Keratinocyte (primary cell): ENCODE measurements around the gene S1PR3. TPM values are rescaled to one million over a fixed set of nuclear protein-coding genes. Genes with fewer than 3 reads are reported as not detected.

Experiments used
- DNase-seq: peaks from one replicate; pipeline ENCODE4 v3.0.0-alpha.2; 2011; ENCODE audit warnings: low read depth, missing footprints, low spot score
- FAIRE-seq: peaks from 2 replicates; lab custom pipeline; 2011; peaks lifted over from hg19 to GRCh38; lab: Jason Lieb, UNC
- H2AFZ ChIP-seq: 2 replicates; pipeline ENCODE4 v1.6.0; 2012; ENCODE audit warnings: low read length, control low read depth, inconsistent platforms; ENCODE audit not compliant: control insufficient read depth
- H3K27ac ChIP-seq: 2 replicates; pipeline ENCODE4 v1.5.1; 2011; ENCODE audit warnings: low read length; ENCODE audit not compliant: control insufficient read depth, insufficient read depth
- H3K27me3 ChIP-seq: 3 replicates; pipeline ENCODE4 v1.6.0; 2011; ENCODE audit warnings: low read length; ENCODE audit not compliant: control insufficient read depth, insufficient read depth; ENCODE audit errors: extremely low read depth
- H3K36me3 ChIP-seq, 2 experiments: 2 replicates in 1 of 2; 3 replicates in 1 of 2; pipeline ENCODE4 v1.5.1; 2011; ENCODE audit warnings: low read length in 2 of 2, mild to moderate bottlenecking in 1 of 2; ENCODE audit not compliant: control insufficient read depth in 2 of 2, insufficient read depth in 2 of 2; ENCODE audit errors: extremely low read depth in 1 of 2
- H3K4me1 ChIP-seq: 3 replicates; pipeline ENCODE4 v1.5.1; 2011; ENCODE audit warnings: low read length; ENCODE audit not compliant: control insufficient read depth, insufficient read depth; ENCODE audit errors: extremely low read depth
- H3K4me2 ChIP-seq: 3 replicates; pipeline ENCODE4 v1.6.0; 2011; ENCODE audit warnings: low read depth, low read length; ENCODE audit not compliant: control insufficient read depth, insufficient read depth; ENCODE audit errors: extremely low read depth
- H3K4me3 ChIP-seq, 3 experiments: fragments of 200-600 bp in 1 of 3; sonication (generic) in 1 of 3; 2 replicates in 2 of 3; 3 replicates in 1 of 3; pipeline ENCODE4 v1.5.1; 2011 to 2016; ENCODE audit warnings: low read length in 3 of 3, mild to moderate bottlenecking in 3 of 3, control low read depth in 2 of 3, inconsistent platforms in 1 of 3, low read depth in 1 of 3, mixed read lengths in 1 of 3, mixed run types in 1 of 3, moderate library complexity in 1 of 3; ENCODE audit not compliant: control insufficient read depth in 2 of 3, insufficient read depth in 2 of 3; ENCODE audit errors: extremely low read depth in 1 of 3
- H3K79me2 ChIP-seq: 2 replicates; pipeline ENCODE4 v1.6.0; 2012; ENCODE audit warnings: low read length; ENCODE audit not compliant: control insufficient read depth, insufficient read depth
- H3K9ac ChIP-seq: 3 replicates; pipeline ENCODE4 v1.6.0; 2011; ENCODE audit warnings: low read length; ENCODE audit not compliant: control insufficient read depth, insufficient read depth; ENCODE audit errors: extremely low read depth
- H3K9me1 ChIP-seq: 3 replicates; pipeline ENCODE4 v1.6.0; 2011; ENCODE audit warnings: low read length; ENCODE audit not compliant: control insufficient read depth, insufficient read depth; ENCODE audit errors: extremely low read depth
- H3K9me3 ChIP-seq: 2 replicates; pipeline ENCODE4 v1.5.1; 2012; ENCODE audit warnings: low read depth, low read length; ENCODE audit not compliant: control insufficient read depth
- H4K20me1 ChIP-seq: 3 replicates; pipeline ENCODE4 v1.6.0; 2011; ENCODE audit warnings: low read length; ENCODE audit not compliant: control insufficient read depth, insufficient read depth; ENCODE audit errors: extremely low read depth
- CTCF ChIP-seq, 3 experiments: IDR thresholded peaks in 1 of 3; conservative IDR thresholded peaks in 1 of 3; optimal IDR thresholded peaks in 1 of 3; 2 replicates in 2 of 3; 3 replicates in 1 of 3; pipeline versions ENCODE3 to v1.5.1; 2011; ENCODE audit warnings: low read length in 3 of 3, mild to moderate bottlenecking in 3 of 3, moderate library complexity in 2 of 3, control low read depth in 1 of 3, inconsistent platforms in 1 of 3; ENCODE audit not compliant: insufficient read depth in 2 of 3; ENCODE audit errors: extremely low read depth in 1 of 3
- EZH2 ChIP-seq: IDR thresholded peaks from one replicate; pipeline ENCODE4 v1.6.1; 2012; ENCODE audit warnings: inconsistent platforms, mild to moderate bottlenecking, low read length, moderate library complexity
- dilution Hi-C: fragments of 300-500 bp; cut with MboI; formaldehyde crosslinking; loops from one replicate; pipeline ENCODE4 v1.7.0; 2020; ENCODE audit warnings: low sequenced_read_pairs; ENCODE audit not compliant: extremely low pct_ligation_motif_present
- polyA plus RNA-seq, 5 experiments: library from polyadenylated mRNA; depleted of rRNA in 3 of 5; stranded (reverse) in 3 of 5; stranded (forward) in 1 of 5; unstranded in 1 of 5; fragments of >200 nt; gene quantifications; 1 replicate in 1 of 5; 2 replicates in 3 of 5; 3 replicates in 1 of 5; pipeline versions ENCODE4 v1.2.1 to v1.2.3, GENCODE V29; 2011 to 2012; ENCODE audit warnings: missing spikeins in 2 of 5, low read depth in 1 of 5, low replicate concordance in 1 of 5

The S1PR3 gene
- polyA plus RNA-seq, 1 donor (not counting 4 experiments of a cell fraction or from before 2014, with no cell fraction given): 4.1 TPM

DNA sequence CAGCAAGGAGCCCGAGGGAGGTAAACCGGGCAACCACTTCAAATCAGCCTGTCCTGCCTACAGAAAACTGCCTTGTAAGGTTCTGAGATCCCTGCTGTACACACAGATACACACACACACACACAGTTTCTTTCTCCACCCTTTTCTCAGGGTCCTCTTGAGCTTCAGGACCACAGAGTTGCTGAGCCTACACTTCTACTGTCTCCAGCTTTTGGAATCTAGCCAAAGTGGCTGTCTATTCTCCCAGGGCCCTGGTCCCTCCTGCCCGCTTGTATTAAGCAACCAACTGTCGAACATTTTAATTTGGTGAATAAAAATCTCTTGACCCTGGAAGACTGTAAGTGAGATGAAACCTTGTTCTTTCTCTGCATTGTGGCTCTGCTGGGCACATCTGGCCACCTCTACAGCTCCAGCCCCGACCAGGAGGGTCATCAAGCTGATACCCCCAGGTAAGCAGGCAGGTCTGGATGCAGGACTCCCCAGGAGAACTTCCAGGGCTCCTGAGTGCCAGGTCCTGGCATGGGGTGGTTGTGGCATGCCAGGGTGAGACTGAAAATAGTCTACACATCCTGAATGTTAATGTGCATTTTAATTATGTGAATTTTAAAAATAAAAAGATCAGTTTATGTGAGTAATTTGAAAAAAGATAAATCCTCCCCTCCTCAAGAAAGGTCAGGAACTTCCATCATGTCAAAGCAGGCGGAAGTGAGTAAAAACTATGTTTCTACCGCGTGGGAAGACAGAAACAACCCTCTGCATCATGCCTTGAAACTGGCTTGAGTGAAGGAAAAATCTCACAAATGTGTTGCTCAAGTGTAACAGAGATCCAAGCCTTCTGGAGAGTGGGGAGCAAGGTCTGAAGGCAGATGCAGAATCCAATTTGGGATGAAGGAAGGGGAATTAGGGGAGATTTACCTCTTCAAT is 15.0 kb upstream of the S1PR3 start:
- no peaks in the 10 kb centered on the region for H4K20me1 ChIP-seq
- dilution Hi-C loops: no loop called here
- H3K4me2 ChIP-seq: no peak overlapping the region
- no peaks in the 10 kb centered on the region for H3K9me3 ChIP-seq
- H2AFZ ChIP-seq: no peak overlapping the region
- H3K36me3 ChIP-seq: no peaks in the 10 kb centered on the region
- TF ChIP-seq EZH2: no peak
- TF ChIP-seq CTCF (optimal IDR thresholded peaks at IDR 0.05 in 1 of 3, IDR thresholded peaks at IDR 0.05 in 1 of 3, conservative IDR thresholded peaks at IDR 0.05 in 1 of 3; ENCODE audit: extremely low read depth in 1 of 3, insufficient read depth in 2 of 3, low read length in 3 of 3): no peak
- DNase-seq: no peak
- H3K79me2 ChIP-seq: no peaks in the 10 kb centered on the region
- no peaks in the 10 kb centered on the region for H3K4me1 ChIP-seq
- H3K9ac ChIP-seq: no peak overlapping the region
- no peak overlapping the region for H3K4me3 ChIP-seq
- no peaks in the 10 kb centered on the region for H3K9me1 ChIP-seq
- FAIRE-seq: no peak
- H3K27me3 ChIP-seq: no peaks in the 10 kb centered on the region
- H3K27ac ChIP-seq: no peak overlapping the region

DNA sequence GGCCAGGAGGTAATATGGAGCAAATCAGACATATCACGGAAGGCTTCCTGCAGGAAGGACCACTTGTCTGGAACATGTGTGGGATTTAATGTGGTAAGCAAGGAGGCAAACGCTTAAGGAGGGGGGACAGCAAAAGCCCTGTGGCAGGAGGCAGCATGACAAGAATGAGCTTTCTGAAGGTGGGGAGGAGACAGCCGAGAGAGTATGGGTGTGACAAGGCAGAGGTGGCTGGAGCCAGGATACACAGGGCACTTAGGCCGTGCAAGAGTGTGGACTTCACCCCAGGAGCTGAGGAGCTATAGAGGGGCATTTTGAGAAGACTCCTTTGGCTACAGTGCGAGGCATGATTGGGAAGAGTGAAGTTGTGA is 14.4 kb upstream of the S1PR3 start:
- no peaks in the 10 kb centered on the region for H3K4me1 ChIP-seq
- no peak for DNase-seq
- FAIRE-seq: no peak
- no peak overlapping the region for H2AFZ ChIP-seq
- no peaks in the 10 kb centered on the region for H4K20me1 ChIP-seq
- no peak overlapping the region for H3K9ac ChIP-seq
- no peaks in the 10 kb centered on the region for H3K9me3 ChIP-seq
- H3K4me2 ChIP-seq: no peak overlapping the region
- no peaks in the 10 kb centered on the region for H3K27me3 ChIP-seq
- H3K36me3 ChIP-seq: no peaks in the 10 kb centered on the region
- TF ChIP-seq EZH2 (no peak), CTCF (optimal IDR thresholded peaks at IDR 0.05 in 1 of 3, IDR thresholded peaks at IDR 0.05 in 1 of 3, conservative IDR thresholded peaks at IDR 0.05 in 1 of 3; ENCODE audit: extremely low read depth in 1 of 3, insufficient read depth in 2 of 3, low read length in 3 of 3) (no peak)
- H3K9me1 ChIP-seq: no peaks in the 10 kb centered on the region
- dilution Hi-C loops: no loop called here
- H3K79me2 ChIP-seq: no peaks in the 10 kb centered on the region
- H3K4me3 ChIP-seq: no peak overlapping the region
- no peak overlapping the region for H3K27ac ChIP-seq
